GM21447 (cell line): ENCODE results near the gene HOGA1.
"Not testable (repeated sequence)": the region's sequence is repeated elsewhere in the genome, so short reads cannot be mapped to it uniquely, and the experiment has no call there.

Experiments used
- ATAC-seq: cut with Tn5 transposase; IDR thresholded peaks from one replicate; pipeline ENCODE4 v1.9.1; 2021; ENCODE audit not compliant: unreplicated experiment

The HOGA1 gene

DNA sequence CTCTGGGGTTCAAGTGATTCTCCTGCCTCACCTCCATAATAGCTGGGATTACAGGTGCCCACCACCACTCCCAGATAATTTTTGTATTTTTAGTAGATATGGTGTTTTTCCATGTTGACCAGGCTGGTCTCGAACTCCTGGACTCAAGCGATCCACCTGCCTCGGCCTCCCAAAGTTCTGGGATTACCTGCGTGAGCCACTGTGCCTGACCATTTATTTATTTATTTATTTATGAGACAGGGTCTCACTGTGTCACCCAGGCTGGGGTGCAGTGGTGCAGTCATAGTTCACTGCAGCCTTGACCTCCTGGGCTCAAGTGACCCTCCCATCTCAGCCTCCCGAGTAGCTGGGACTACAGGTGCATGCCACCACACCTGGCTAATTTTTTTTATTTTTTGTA, 29.9 kb upstream of the HOGA1 start:
- ATAC-seq: not testable (repeated sequence)

- not testable (repeated sequence) for ATAC-seq
These were observed 28.6 kb upstream of the HOGA1 start for GRCh38 chr10:97555541-97555940.

GRCh38 chr10:97560731-97561381, 23.3 kb upstream of the HOGA1 start:
- ATAC-seq: not testable (repeated sequence)

- not testable (repeated sequence) for ATAC-seq
These were observed 22.7 kb upstream of the HOGA1 start for GRCh38 chr10:97561386-97562077.

GRCh38 chr10:97562329-97562728, 21.9 kb upstream of the HOGA1 start:
- ATAC-seq: not testable (repeated sequence)

DNA sequence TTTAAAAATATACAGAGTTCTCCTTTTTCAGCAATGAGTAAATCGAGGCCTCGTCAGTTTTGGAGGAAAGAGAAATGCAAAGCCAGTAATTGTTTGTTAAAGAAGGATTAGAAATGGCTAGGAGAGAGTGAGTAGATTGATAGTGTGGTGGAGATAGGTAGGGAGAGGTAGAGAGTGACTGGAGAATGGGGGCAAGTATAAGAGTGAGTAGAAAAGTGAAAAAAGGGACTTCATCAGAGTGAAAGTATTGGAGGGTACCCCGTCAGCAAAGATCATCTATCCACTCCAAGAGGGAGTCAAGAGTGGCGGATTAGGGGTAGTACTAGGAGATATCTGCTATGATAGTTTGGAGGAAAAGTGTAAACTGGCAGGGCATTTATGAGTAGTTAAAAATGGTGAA, 20.9 kb upstream of the HOGA1 start:
- ATAC-seq: no peak

- ATAC-seq: no peak
These were observed 19.4 kb upstream of the HOGA1 start for GRCh38 chr10:97564776-97565175.

DNA sequence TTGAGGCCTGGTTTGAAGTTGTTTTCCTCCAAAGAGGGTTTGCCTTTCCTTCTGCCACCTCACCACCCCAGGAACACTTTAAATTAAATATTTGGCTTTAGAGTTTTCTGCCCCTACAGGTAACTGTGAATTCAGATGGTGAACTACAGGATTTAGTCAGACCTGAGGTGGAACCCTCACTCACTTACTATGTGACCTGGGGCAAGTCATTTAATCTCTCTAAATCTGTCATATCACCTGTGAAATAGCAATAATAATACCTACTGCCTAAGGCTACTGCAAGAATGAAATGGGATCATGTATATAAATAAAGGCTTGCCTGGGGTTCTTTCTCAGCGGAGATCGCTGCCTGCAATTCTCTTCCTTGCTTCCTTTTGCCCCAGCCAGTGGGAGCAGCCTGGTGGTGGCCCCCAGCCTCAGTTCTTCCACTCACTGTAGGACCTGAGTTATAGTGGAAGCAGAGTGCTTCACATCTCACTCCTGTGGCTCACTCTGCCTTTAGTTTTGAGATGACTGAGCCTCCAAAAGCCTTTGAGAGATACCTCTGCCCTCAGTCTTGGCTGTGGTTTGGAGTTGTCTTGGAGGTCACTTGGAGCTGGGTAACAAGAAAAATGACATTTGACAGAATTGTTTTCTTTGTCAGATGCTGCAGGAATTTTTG, 17.7 kb upstream of the HOGA1 start:
- no peak for ATAC-seq

DNA sequence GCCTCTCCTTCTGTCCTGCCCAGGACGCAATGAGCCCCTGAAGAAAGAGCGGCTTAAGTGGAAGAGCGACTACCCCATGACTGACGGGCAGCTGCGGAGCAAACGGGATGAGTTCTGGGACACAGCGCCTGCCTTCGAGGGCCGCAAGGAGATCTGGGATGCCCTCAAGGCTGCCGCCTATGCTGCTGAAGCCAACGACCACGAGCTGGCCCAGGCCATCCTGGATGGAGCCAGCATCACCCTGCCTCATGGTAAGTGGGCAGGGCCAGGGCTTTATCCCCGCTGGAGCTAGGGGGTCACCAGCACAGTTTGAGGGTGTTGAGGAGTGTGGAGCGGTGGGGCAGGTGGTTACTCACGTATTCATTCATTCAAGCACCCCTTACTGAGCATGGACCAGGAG, 16.3 kb upstream of the HOGA1 start:
- ATAC-seq: no peak

DNA sequence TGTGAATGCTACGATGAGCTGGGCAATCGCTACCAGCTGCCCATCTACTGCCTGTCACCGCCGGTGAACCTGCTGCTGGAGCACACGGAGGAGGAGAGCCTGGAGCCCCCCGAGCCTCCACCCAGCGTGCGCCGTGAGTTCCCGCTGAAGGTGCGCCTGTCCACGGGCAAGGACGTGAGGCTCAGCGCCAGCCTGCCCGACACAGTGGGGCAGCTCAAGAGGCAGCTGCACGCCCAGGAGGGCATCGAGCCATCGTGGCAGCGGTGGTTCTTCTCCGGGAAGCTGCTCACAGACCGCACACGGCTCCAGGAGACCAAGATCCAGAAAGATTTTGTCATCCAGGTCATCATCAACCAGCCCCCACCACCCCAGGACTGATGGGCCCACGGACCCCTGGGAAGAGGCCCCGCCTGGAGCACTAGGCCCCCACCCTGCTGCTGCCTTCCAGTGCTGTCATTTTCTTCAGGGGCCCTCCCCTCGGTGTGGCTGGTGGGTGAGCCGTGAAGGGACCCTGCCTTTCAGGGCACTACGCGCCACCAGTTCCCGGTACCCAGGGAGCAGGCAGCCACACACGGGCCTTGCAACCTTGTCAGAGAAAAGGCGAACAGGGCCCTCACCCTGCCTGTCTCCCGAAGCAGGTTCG, 13.9 kb upstream of the HOGA1 start:
- ATAC-seq: no peak

DNA sequence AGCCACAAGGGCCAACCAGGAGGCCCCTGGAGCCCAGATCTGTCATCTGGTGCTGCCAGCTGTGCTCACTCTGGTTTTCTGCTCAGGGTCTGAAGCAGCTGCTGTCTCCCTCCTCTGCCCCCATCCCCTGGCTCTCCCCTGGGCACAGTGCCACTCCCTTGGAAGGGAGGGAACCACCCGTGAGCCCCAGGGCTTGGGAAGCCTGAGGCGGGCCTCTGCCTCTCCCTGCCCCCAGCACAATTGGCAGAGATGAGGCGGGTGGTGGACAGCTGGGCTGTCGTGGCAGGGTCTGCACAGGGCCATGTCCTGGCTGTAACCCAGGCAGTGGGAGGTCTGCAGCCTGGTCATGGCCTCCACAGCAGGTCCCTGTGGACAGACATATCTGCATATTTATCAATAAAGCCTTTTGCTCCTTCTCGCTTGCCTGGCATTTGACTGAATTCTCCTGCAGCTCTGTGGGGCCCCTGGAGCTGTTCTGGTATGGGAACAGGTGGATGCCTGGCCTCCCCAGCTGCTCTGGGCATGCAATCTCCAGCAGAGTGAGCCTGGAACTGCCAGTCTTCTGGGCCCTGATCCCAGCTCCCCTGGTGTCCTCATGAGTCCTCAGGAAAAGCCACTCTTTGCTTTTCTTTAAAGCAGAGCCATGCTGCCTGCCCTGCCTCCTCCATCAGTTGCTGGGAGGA, 13.3 kb upstream of the HOGA1 start:
- ATAC-seq: no peak

- no peak for ATAC-seq
These were observed 12.6 kb upstream of the HOGA1 start for GRCh38 chr10:97571622-97572021.

DNA sequence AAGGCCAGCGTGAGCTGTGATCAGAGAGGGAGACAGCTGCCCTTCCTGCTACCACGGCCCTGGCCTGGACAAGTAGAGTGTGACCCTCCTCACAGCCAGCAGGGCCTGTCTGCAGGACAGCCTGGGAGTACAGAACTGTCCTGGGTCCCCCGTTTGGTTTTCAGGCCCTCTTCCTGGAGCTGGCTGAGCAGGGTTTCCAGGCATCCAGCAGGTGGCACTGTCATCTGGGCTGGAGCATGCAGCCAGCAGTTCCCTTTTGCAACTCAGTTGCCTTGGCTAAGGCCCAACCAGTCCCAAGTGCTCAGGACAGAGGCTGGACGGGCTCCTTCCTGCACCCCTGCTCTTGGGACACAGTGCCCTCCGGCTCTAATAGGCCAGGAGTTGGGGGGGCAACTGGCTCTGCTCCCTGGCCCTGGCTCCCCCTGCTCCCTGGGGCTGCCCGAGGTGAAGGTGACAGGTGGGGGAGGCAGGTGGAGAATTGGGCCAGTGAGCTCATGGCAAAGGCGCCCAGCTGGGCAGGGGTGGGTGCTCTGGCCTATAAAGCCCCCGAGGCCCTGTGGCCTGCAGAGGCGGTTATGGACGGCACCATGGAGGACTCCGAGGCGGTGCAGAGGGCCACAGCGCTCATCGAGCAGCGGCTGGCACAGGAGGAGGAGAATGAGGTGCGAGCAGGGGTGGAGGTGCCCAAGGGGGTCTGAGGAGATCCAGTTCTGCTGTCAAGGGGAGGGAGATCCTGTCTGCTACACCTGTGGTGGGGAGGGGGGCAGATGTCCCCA, 11.8 kb upstream of the HOGA1 start, which contains the start of gene ANKRD2:
TSS of gene ANKRD2 (plus strand) at position 566 of the 776 bp plus-strand sequence. CDS start at position 576, 10 bp downstream.
- ATAC-seq: no peak

- no peak for ATAC-seq
These were observed 11.2 kb upstream of the HOGA1 start for GRCh38 chr10:97573021-97573420.

GRCh38 chr10:97573672-97574071, 10.5 kb upstream of the HOGA1 start:
- ATAC-seq: no peak

- no peak for ATAC-seq
These were observed 9.6 kb upstream of the HOGA1 start for GRCh38 chr10:97574374-97575126.

DNA sequence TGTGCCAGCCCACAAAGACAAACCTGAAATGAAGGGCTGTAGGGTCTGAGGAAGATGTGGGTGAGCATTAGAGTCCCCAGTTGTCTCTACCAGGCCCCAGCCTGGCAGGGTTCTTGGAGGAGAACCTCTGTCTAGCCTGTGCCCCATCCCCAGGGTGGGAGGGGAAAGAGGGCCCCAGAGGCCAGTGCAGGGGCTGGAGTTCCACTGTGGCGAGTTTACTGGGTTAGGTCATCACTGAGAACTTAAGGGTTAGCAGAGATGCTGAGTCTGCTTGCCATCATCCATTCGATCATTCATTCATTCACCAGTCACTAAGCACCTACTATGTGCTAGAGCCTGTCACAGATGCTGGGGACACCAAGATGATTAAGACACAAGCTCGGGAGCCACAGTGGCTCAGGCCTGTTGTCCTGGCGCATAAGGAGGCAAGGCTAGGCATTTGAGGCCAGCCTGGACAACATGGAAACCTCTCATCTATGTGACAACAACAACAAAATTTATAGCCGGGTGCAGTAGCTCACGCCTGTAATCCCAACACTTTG, 9.0 kb upstream of the HOGA1 start:
- no peak for ATAC-seq

DNA sequence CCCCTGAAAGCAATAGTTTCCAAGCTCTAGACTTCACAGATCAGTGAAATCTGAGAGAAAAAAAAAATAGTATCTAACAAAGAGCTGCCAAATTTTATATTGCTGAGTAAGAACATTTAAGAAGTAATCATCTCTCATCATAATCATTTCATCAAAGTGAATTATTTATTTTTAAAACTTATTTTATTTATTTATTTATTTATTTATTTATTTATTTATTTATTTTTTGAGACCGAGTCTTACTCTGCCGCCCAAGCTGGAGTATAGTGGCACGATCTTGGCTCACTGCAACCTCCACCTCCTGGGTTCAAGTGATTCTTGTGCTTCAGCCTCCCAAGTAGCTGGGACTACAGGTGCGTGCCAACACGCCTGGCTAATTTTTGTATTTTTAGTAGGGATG, 7.7 kb upstream of the HOGA1 start:
- ATAC-seq: not testable (repeated sequence)

- no peak for ATAC-seq
These were observed 6.5 kb upstream of the HOGA1 start for GRCh38 chr10:97577701-97578100.
